HG03439 (cell line): ENCODE data around the gene GCG.

ENCODE experiments used
- ATAC-seq: cut with Tn5 transposase; IDR thresholded peaks from one replicate; pipeline ENCODE4 v1.9.1; 2021; ENCODE audit warnings: mild to moderate bottlenecking, moderate library complexity; ENCODE audit not compliant: unreplicated experiment

GCG gene

DNA sequence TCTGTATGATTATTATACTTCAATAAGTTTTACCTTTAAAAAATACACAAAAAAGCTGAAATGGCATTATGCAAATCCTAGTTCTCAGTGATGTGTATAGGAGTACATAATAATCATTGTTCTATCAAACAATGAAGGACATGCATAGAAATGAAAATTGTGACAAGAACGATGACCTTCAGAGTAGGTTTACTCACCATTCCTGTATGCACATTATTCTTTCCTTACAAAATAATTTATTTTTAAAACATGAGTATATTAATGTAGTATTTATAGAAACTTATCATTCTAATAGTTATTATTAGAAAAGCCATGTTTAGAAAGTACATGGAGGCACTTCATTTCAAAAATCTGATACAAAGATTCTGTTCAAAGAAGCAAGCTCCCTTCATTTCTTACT is 45.3 kb downstream of the GCG start:
- no peak for ATAC-seq

GRCh38 chr2:162106146-162106551 is 45.9 kb downstream of the GCG start:
- no peak for ATAC-seq

- no peak for ATAC-seq
Observed at GRCh38 chr2:162103443-162104009, 48.5 kb downstream of the GCG start.

DNA sequence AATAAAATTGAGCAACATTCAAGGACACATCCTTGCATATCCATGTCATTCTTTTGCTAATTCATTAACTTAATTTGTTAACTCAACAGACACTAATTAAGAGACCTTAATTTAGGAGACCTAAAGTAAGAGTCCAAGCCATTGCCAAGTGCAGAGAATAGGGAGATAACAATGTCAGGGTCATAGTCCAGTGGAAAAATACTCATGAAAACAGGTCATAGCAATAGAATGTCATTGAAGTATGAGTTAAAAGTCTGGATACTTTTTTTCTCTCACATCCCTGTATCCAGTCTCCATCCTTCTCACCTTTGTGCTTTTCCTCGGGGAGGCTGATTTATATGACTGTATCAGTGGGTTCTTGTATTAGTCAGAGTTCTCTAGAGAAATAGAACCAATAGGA is 51.5 kb downstream of the GCG start:
- ATAC-seq: no peak

- no peak for ATAC-seq
Observed at GRCh38 chr2:162099836-162100235, 52.2 kb downstream of the GCG start.
